Stromal cell of bone marrow (primary cell): Measurements from ENCODE around the gene TSPAN6.

Source experiments
- DNase-seq: peaks from one replicate; pipeline ENCODE4 v3.0.0-alpha.2; 2012; ENCODE audit warnings: low read depth

The TSPAN6 gene

DNA sequence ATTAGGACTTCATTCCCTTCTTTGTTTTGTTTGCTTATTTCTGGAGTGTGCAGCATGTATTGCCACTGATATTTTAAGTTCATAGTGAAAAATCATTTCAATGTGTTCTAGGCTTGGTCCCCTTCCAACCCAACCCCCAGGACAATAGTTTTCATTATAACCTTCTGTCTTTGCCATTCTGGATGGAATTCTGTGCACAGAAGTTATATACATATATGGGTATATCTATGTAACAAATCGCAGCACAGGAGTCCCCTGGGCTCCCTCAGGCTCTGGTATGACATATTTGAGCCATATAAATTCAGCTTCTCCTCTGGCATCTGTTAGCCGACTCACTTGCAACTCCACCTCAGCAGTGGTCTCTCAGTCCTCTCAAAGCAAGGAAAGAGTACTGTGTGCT is 52.0 kb downstream of the TSPAN6 start, which contains the start of gene TNMD:
TNMD (plus strand) TSS at position 326 of the 400 bp plus-strand sequence. CDS start 83 bp downstream, outside the sequence.
- DNase-seq = no peak
